Spleen (tissue), 7 donors: ENCODE measurements around the gene CRIP1.

Experiments
- CTCF ChIP-seq, 11 experiments: fragments of 200-600 bp in 7 of 11; fragments of 450-650 bp in 4 of 11; sonication (generic) in 4 of 11; IDR thresholded peaks in 8 of 11; conservative IDR thresholded peaks in 3 of 11; 1 replicate in 7 of 11; 2 replicates in 4 of 11; pipeline versions ENCODE4 v1.4.0 to v1.8.0; 2016 to 2021; ENCODE audit warnings: antibody characterized with exemption in 11 of 11, inconsistent platforms in 4 of 11, mild to moderate bottlenecking in 1 of 11
- POLR2A ChIP-seq, 3 donors: fragments of 450-650 bp; IDR thresholded peaks; one replicate each; pipeline ENCODE4 v1.5.1; 2017; ENCODE audit warnings: antibody characterized with exemption in 3 of 3, mild to moderate bottlenecking in 1 of 3
- POLR2AphosphoS5 ChIP-seq, 3 donors: sonication (generic); formaldehyde crosslinking; IDR thresholded peaks; one replicate each; pipeline ENCODE4 v1.5.1; 2017; ENCODE audit warnings: antibody characterized with exemption in 3 of 3
- donor health status: DM: no; HTN: no; CAD: no; lungs with moderate emphysema.
- donor health status: DM: no; HTN: no; CAD: no.
- donor health status: DM: no; HTN: no; CAD: no.

DNA sequence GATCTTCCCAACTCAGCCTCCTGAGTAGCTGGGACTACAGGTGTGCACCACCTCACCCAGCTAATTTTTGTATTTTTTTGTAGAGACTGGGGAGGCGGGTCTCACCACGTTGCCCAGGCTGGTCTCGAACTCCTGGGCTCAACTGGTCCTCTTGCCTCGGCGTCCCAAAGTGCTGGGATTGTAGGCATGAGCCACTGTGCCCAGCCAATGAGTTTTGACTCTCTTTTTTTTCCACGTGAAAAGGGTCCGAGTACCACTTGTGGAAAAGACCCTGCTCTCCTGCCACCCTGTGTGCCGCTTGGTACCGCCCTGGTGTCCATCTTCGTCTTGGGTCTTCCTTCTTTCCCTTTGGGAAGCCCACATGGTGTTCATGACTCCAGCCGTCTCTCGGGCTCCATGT lies 21.9 kb downstream of the CRIP1 start:
- TF ChIP-seq CTCF (IDR thresholded peaks at IDR 0.05 in 8 of 11, conservative IDR thresholded peaks at IDR 0.05 in 3 of 11) = no peak
- no peak for TF ChIP-seq POLR2A (IDR thresholded peaks at IDR 0.05)
- no peak for TF ChIP-seq POLR2AphosphoS5 (IDR thresholded peaks at IDR 0.05)
